Mesenchymal stem cell (in vitro differentiated cells and primary cell): ENCODE measurements around the gene NRP2.
A peak's percentile ranks its signal among the peaks of the same experiment; 100 is the strongest.

Experiments
- DNase-seq: peaks from one replicate; pipeline ENCODE4 v3.0.0-alpha.2; 2013
- H2AFZ ChIP-seq: one replicate; pipeline ENCODE4 v1.6.1; 2013; ENCODE audit warnings: low read depth, mild to moderate bottlenecking, control low read depth, inconsistent platforms, low read length, moderate library complexity
- H2AK5ac ChIP-seq: 2 replicates; pipeline ENCODE4 v1.6.1; 2013; ENCODE audit warnings: low read length, moderate library complexity, mild to moderate bottlenecking, inconsistent platforms; ENCODE audit not compliant: severe bottlenecking
- H2BK120ac ChIP-seq: one replicate; pipeline ENCODE4 v1.6.1; 2013; ENCODE audit warnings: low read depth, mild to moderate bottlenecking, inconsistent platforms, low read length, moderate library complexity
- H2BK12ac ChIP-seq, 2 experiments: one replicate each; pipeline ENCODE4 v1.6.1; 2013; ENCODE audit warnings: inconsistent platforms in 2 of 2, low read length in 2 of 2, mild to moderate bottlenecking in 2 of 2, moderate library complexity in 2 of 2, control low read depth in 1 of 2
- H2BK15ac ChIP-seq: one replicate; pipeline ENCODE4 v1.6.1; 2013; ENCODE audit warnings: mild to moderate bottlenecking, low read depth, inconsistent platforms; ENCODE audit not compliant: poor library complexity, severe bottlenecking
- H2BK5ac ChIP-seq: 2 replicates; pipeline ENCODE4 v1.6.1; 2013; ENCODE audit warnings: low read depth, mild to moderate bottlenecking, low read length, control low read depth, inconsistent platforms; ENCODE audit not compliant: poor library complexity, severe bottlenecking
- H3K14ac ChIP-seq, 2 experiments: one replicate each; pipeline ENCODE4 v1.6.1; 2013; ENCODE audit warnings: inconsistent platforms in 2 of 2, low read length in 2 of 2, control low read depth in 1 of 2, mild to moderate bottlenecking in 1 of 2, moderate library complexity in 1 of 2
- H3K18ac ChIP-seq, 2 experiments: one replicate each; pipeline ENCODE4 v1.6.1; 2013; ENCODE audit warnings: inconsistent platforms in 2 of 2, low read length in 2 of 2, control low read depth in 1 of 2, low read depth in 1 of 2, mild to moderate bottlenecking in 1 of 2
- H3K23ac ChIP-seq, 2 experiments: one replicate each; pipeline ENCODE4 v1.6.1; 2013; ENCODE audit warnings: inconsistent platforms in 2 of 2, low read length in 2 of 2, mild to moderate bottlenecking in 2 of 2, moderate library complexity in 2 of 2, control low read depth in 1 of 2
- H3K27ac ChIP-seq: 2 replicates; pipeline ENCODE4 v1.5.1; 2013; ENCODE audit warnings: mild to moderate bottlenecking, moderate library complexity, low read length, control low read depth, inconsistent platforms; ENCODE audit not compliant: poor library complexity, severe bottlenecking
- H3K27me3 ChIP-seq, 2 experiments: 2 replicates each; pipeline versions ENCODE4 v1.6.1 to v1.7.0; 2013; ENCODE audit warnings: low read length in 2 of 2, mild to moderate bottlenecking in 2 of 2, moderate library complexity in 2 of 2, control low read depth in 1 of 2, inconsistent platforms in 1 of 2; ENCODE audit not compliant: control insufficient read depth in 1 of 2, insufficient read depth in 1 of 2
- H3K36me3 ChIP-seq, 2 experiments: 2 replicates each; pipeline versions ENCODE4 v1.6.1 to v1.7.0; 2013; ENCODE audit warnings: low read length in 2 of 2, control low read depth in 1 of 2, inconsistent platforms in 1 of 2, low read depth in 1 of 2, mild to moderate bottlenecking in 1 of 2; ENCODE audit not compliant: insufficient read depth in 2 of 2, control insufficient read depth in 1 of 2
- H3K4ac ChIP-seq, 2 experiments: one replicate each; pipeline ENCODE4 v1.6.1; 2013; ENCODE audit warnings: inconsistent platforms in 2 of 2, low read length in 2 of 2, mild to moderate bottlenecking in 2 of 2, moderate library complexity in 2 of 2, control low read depth in 1 of 2, low read depth in 1 of 2
- H3K4me1 ChIP-seq: 2 replicates; pipeline ENCODE4 v1.6.1; 2013; ENCODE audit warnings: low read depth, low read length, control low read depth; ENCODE audit not compliant: control insufficient read depth, insufficient read depth
- H3K4me2 ChIP-seq: 2 replicates; pipeline ENCODE4 v1.6.1; 2013; ENCODE audit warnings: low read length, mild to moderate bottlenecking, inconsistent platforms; ENCODE audit not compliant: poor library complexity, severe bottlenecking
- H3K4me3 ChIP-seq, 2 experiments: 2 replicates each; pipeline versions ENCODE4 v1.5.1 to v1.7.0; 2013; ENCODE audit warnings: low read length in 2 of 2, mild to moderate bottlenecking in 2 of 2, control low read depth in 1 of 2, low read depth in 1 of 2; ENCODE audit not compliant: insufficient read depth in 1 of 2
- H3K79me1 ChIP-seq: replicated peaks from 2 replicates; pipeline ENCODE4 v1.6.1; 2013; ENCODE audit warnings: mild to moderate bottlenecking, control low read depth, low read length, inconsistent platforms; ENCODE audit not compliant: poor library complexity, severe bottlenecking
- H3K9ac ChIP-seq: 2 replicates; pipeline ENCODE4 v1.7.0; 2013; ENCODE audit warnings: mild to moderate bottlenecking, low read length, moderate library complexity
- H3K9me3 ChIP-seq: 2 replicates; pipeline ENCODE4 v1.7.0; 2013; ENCODE audit warnings: mild to moderate bottlenecking, low read length; ENCODE audit not compliant: control insufficient read depth
- H4K8ac ChIP-seq: one replicate; pipeline ENCODE4 v1.6.1; 2013; ENCODE audit warnings: inconsistent platforms, mild to moderate bottlenecking, low read length, moderate library complexity
- H4K91ac ChIP-seq: one replicate; pipeline ENCODE4 v1.6.1; 2013; ENCODE audit warnings: mild to moderate bottlenecking, low read length, inconsistent platforms
- WGBS: methylation state at CpG from one replicate; pipeline ENCODE4 v1.1.7; 2013; ENCODE audit warnings: mixed read lengths; 5-methylcytosine and 5-hydroxymethylcytosine counted together

The NRP2 gene

DNA sequence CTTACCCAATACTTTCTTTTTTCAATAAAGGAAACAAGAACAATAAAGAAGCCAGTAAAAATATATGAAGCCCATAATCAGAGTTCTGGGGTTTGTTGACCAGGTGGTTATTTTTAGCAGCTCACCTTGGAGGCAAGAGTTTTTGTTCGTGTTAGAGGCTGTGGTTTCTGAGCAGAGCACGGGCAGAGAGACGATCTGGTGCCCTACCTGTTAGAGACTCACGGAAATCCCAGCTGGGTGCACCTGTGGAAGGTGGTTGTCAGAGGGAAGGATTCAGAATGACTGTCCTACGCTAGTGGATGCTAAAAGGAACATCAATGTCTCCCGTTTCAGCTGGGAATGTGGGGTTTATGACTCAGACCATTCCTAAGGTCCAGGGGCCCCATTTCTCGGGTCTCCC is 87.6 kb downstream of the NRP2 start:
- peaks cover 11 to 34% of the 10 kb centered on the region in 2 experiments for H3K36me3 ChIP-seq
- H4K91ac ChIP-seq: peak overlapping the region; percentile 19
- H3K9ac ChIP-seq: no peak overlapping the region
- H2BK12ac ChIP-seq: peak overlapping the region in 1 of 2 experiments; percentile 99
- H3K27ac ChIP-seq: no peak overlapping the region
- H2AK5ac ChIP-seq: peak overlapping the region; percentile 13
- peak overlapping the region; percentile 24 to 41 for H3K18ac ChIP-seq
- peaks cover 7% of the 10 kb centered on the region for H3K4me1 ChIP-seq
- no peak overlapping the region for H2AFZ ChIP-seq
- no peak overlapping the region for H2BK5ac ChIP-seq
- H3K27me3 ChIP-seq: no peaks in the 10 kb centered on the region
- H3K9me3 ChIP-seq: no peaks in the 10 kb centered on the region
- H2BK120ac ChIP-seq: peak overlapping the region; percentile 6
- no peak overlapping the region for H3K23ac ChIP-seq
- DNase-seq: no peak
- no peak overlapping the region for H3K4me3 ChIP-seq
- H3K79me1 ChIP-seq: no peaks in the 10 kb centered on the region
- no peak overlapping the region for H3K4me2 ChIP-seq
- H4K8ac ChIP-seq: no peak overlapping the region
- H2BK15ac ChIP-seq: no peak overlapping the region
- H3K14ac ChIP-seq: no peak overlapping the region
- WGBS: 61% methylated on average over 7 of the region's 7 CpGs
- H3K4ac ChIP-seq: peak overlapping the region; percentile 10 to 74

DNA sequence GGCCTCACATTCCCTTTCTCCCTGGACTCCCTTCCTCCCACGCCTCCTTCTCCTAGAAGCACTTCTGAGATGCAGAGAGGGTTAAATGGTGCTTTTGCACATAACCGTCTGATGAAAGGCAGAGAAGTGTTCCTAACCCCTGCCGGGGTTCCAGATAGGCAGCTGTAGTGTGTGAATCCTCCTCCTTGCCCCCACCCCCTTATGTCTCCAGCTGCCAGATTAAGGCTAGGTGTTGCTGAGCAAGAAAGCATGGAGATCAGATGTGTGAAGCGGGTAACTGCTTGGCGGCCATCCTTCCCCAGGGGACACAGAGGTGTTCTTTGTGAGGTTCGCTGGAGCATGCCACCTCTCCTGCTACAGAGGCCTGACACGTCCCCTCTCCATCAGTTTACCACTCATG is 88.3 kb downstream of the NRP2 start:
- no peak overlapping the region for H2AFZ ChIP-seq
- no peaks in the 10 kb centered on the region for H3K79me1 ChIP-seq
- no peak overlapping the region for H2BK15ac ChIP-seq
- no peak overlapping the region for H3K4me3 ChIP-seq
- H2AK5ac ChIP-seq: peak overlapping the region; percentile 15
- peak overlapping the region; percentile 63 for H4K91ac ChIP-seq
- H3K14ac ChIP-seq: peak overlapping the region in 1 of 2 experiments; percentile 49
- H3K4me2 ChIP-seq: no peak overlapping the region
- no peak overlapping the region for H2BK120ac ChIP-seq
- no peaks in the 10 kb centered on the region for H3K9me3 ChIP-seq
- no peak overlapping the region for H3K23ac ChIP-seq
- 51% methylated on average over 6 of the region's 7 CpGs for WGBS
- H4K8ac ChIP-seq: peak overlapping the region; percentile 4
- H3K27ac ChIP-seq: no peak overlapping the region
- H3K9ac ChIP-seq: no peak overlapping the region
- H3K18ac ChIP-seq: peak overlapping the region; percentile 40 to 41
- H3K27me3 ChIP-seq: no peaks in the 10 kb centered on the region
- no peak for DNase-seq
- H2BK12ac ChIP-seq: peak overlapping the region; percentile 6 to 99
- peaks cover 7% of the 10 kb centered on the region for H3K4me1 ChIP-seq
- peaks cover 11 to 29% of the 10 kb centered on the region in 2 experiments for H3K36me3 ChIP-seq
- no peak overlapping the region for H2BK5ac ChIP-seq
- peak overlapping the region in 1 of 2 experiments; percentile 74 for H3K4ac ChIP-seq

DNA sequence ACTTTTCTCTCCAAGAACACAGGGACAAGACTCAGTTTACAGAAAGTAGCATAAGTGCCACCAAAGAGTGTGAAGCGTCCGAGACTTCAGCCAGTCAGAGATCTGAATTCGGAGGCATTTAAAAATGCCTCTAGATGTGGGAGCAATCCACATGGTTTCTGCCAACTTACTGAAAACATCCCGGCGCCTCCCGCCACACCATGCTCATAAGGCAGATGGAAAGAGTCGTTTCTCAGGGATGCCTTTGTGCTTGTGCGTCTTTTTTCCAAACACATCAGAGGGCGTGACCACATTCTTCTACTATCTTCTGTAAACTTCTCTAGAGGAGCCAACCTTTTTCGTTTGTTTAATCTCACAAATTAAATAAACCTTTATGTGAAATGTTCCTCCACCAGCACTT is 88.7 kb downstream of the NRP2 start:
- Histone ChIP-seq H3K14ac (no peak overlapping the region), H2BK15ac (no peak overlapping the region), H3K27me3 (no peaks in the 10 kb centered on the region), H3K36me3 (peaks cover 11 to 29% of the 10 kb centered on the region in 2 experiments), H3K23ac (no peak overlapping the region), H2BK5ac (no peak overlapping the region), H3K4me2 (no peak overlapping the region), H2AFZ (no peak overlapping the region), H3K4me1 (peaks cover 7% of the 10 kb centered on the region), H4K8ac (no peak overlapping the region), H3K27ac (no peak overlapping the region), H2AK5ac (no peak overlapping the region), H3K79me1 (no peaks in the 10 kb centered on the region), H3K4me3 (no peak overlapping the region), H3K9me3 (no peaks in the 10 kb centered on the region), H3K18ac (peak overlapping the region; percentile 41 to 58), H2BK12ac (peak overlapping the region; percentile 34 to 44), H3K4ac (peak overlapping the region in 1 of 2 experiments; percentile 25), H4K91ac (no peak overlapping the region), H2BK120ac (no peak overlapping the region), H3K9ac (no peak overlapping the region)
- peak; percentile 48 for DNase-seq
- 59% methylated on average over 10 of the region's 10 CpGs for WGBS

DNA sequence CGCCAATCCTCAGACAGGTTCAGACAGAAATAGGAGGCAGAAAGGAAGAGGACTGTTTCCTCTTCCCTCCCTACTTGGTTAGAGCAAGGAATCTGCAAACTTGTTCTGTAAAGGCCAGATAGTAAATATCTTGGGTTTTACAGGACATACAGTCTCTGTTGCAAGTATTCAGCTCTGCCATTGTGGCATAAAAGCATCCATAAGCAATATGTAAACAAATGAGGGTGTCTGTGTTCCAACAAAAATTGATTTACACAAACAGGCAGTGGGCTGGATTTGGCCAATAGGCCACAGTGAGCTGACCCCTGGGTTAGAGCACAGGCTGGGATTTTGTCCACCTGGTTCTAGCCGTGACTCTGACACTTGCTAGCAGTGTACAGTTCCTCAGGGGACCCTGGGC is 89.4 kb downstream of the NRP2 start:
- peak overlapping the region in 1 of 2 experiments; percentile 41 for H3K18ac ChIP-seq
- H3K27ac ChIP-seq: no peak overlapping the region
- peaks cover 7% of the 10 kb centered on the region for H3K4me1 ChIP-seq
- H2AK5ac ChIP-seq: no peak overlapping the region
- H4K91ac ChIP-seq: no peak overlapping the region
- no peak overlapping the region for H2AFZ ChIP-seq
- H3K23ac ChIP-seq: no peak overlapping the region
- no peak overlapping the region for H3K9ac ChIP-seq
- DNase-seq: peak; percentile 48
- H4K8ac ChIP-seq: no peak overlapping the region
- H2BK15ac ChIP-seq: no peak overlapping the region
- 33% methylated on average over 2 of the region's 2 CpGs for WGBS
- no peaks in the 10 kb centered on the region for H3K27me3 ChIP-seq
- no peaks in the 10 kb centered on the region for H3K9me3 ChIP-seq
- no peak overlapping the region for H2BK5ac ChIP-seq
- no peak overlapping the region for H2BK120ac ChIP-seq
- no peak overlapping the region for H3K14ac ChIP-seq
- H3K4me2 ChIP-seq: no peak overlapping the region
- no peak overlapping the region for H2BK12ac ChIP-seq
- no peak overlapping the region for H3K4me3 ChIP-seq
- H3K36me3 ChIP-seq: peaks cover 11 to 28% of the 10 kb centered on the region in 2 experiments
- no peaks in the 10 kb centered on the region for H3K79me1 ChIP-seq
- H3K4ac ChIP-seq: no peak overlapping the region
